ENCODE measurements around the gene CTAGE8.
"Not testable (repeated sequence)": the region's sequence is repeated elsewhere in the genome, so short reads cannot be mapped to it uniquely, and the experiment has no call there.

CTAGE8 gene

GRCh38 chr7:144259067-144259466, 10.0 kb downstream of the CTAGE8 start:
- H3K36me3 ChIP-seq (ENCODE audit: control insufficient read depth, insufficient read depth, low read length); DNase-seq; H3K4me3 ChIP-seq (ENCODE audit: insufficient read depth, low read depth, low read length, poor library complexity, severe bottlenecking); H3K27ac ChIP-seq (ENCODE audit: insufficient read depth, low read length, poor library complexity, severe bottlenecking); H3K4me1 ChIP-seq (ENCODE audit: control insufficient read depth, insufficient read depth, low read length, poor library complexity, severe bottlenecking); H3K27me3 ChIP-seq (replicated peaks; ENCODE audit: control insufficient read depth, insufficient read depth, low read length, poor library complexity, severe bottlenecking); H3K9me3 ChIP-seq (ENCODE audit: control insufficient read depth, low read length): not testable (repeated sequence)

GRCh38 chr7:144256112-144256511, 13.0 kb downstream of the CTAGE8 start:
- no peak overlapping the region for H3K4me3 ChIP-seq (ENCODE audit: insufficient read depth, low read depth, low read length, poor library complexity, severe bottlenecking)
- DNase-seq = no peak
- H3K9me3 ChIP-seq (ENCODE audit: control insufficient read depth, low read length) = no peaks in the 10 kb centered on the region
- H3K4me1 ChIP-seq (ENCODE audit: control insufficient read depth, insufficient read depth, low read length, poor library complexity, severe bottlenecking) = no peaks in the 10 kb centered on the region
- no peak overlapping the region for H3K27ac ChIP-seq (ENCODE audit: insufficient read depth, low read length, poor library complexity, severe bottlenecking)
- H3K36me3 ChIP-seq (ENCODE audit: control insufficient read depth, insufficient read depth, low read length) = no peaks in the 10 kb centered on the region
- H3K27me3 ChIP-seq (replicated peaks; ENCODE audit: control insufficient read depth, insufficient read depth, low read length, poor library complexity, severe bottlenecking) = no peaks in the 10 kb centered on the region

GRCh38 chr7:144255471-144255897, 13.6 kb downstream of the CTAGE8 start:
- no peak overlapping the region for H3K4me3 ChIP-seq (ENCODE audit: insufficient read depth, low read depth, low read length, poor library complexity, severe bottlenecking)
- no peaks in the 10 kb centered on the region for H3K36me3 ChIP-seq (ENCODE audit: control insufficient read depth, insufficient read depth, low read length)
- H3K9me3 ChIP-seq (ENCODE audit: control insufficient read depth, low read length) = no peaks in the 10 kb centered on the region
- H3K4me1 ChIP-seq (ENCODE audit: control insufficient read depth, insufficient read depth, low read length, poor library complexity, severe bottlenecking) = no peaks in the 10 kb centered on the region
- no peak overlapping the region for H3K27ac ChIP-seq (ENCODE audit: insufficient read depth, low read length, poor library complexity, severe bottlenecking)
- H3K27me3 ChIP-seq (replicated peaks; ENCODE audit: control insufficient read depth, insufficient read depth, low read length, poor library complexity, severe bottlenecking) = no peaks in the 10 kb centered on the region
- DNase-seq = no peak

GRCh38 chr7:144252307-144252706, 16.8 kb downstream of the CTAGE8 start:
- H3K27ac ChIP-seq (ENCODE audit: insufficient read depth, low read length, poor library complexity, severe bottlenecking); H3K4me3 ChIP-seq (ENCODE audit: insufficient read depth, low read depth, low read length, poor library complexity, severe bottlenecking); H3K9me3 ChIP-seq (ENCODE audit: control insufficient read depth, low read length); H3K36me3 ChIP-seq (ENCODE audit: control insufficient read depth, insufficient read depth, low read length); H3K4me1 ChIP-seq (ENCODE audit: control insufficient read depth, insufficient read depth, low read length, poor library complexity, severe bottlenecking); DNase-seq; H3K27me3 ChIP-seq (replicated peaks; ENCODE audit: control insufficient read depth, insufficient read depth, low read length, poor library complexity, severe bottlenecking): not testable (repeated sequence)

- not testable (repeated sequence) for H3K4me1 ChIP-seq (ENCODE audit: control insufficient read depth, insufficient read depth, low read length, poor library complexity, severe bottlenecking); H3K27ac ChIP-seq (ENCODE audit: insufficient read depth, low read length, poor library complexity, severe bottlenecking); DNase-seq
Measured at GRCh38 chr7:144247674-144248330, 21.3 kb downstream of the CTAGE8 start.

GRCh38 chr7:144246967-144247366, 22.1 kb downstream of the CTAGE8 start:
- H3K4me3 ChIP-seq (ENCODE audit: insufficient read depth, low read depth, low read length, poor library complexity, severe bottlenecking); DNase-seq; H3K9me3 ChIP-seq (ENCODE audit: control insufficient read depth, low read length); H3K27me3 ChIP-seq (replicated peaks; ENCODE audit: control insufficient read depth, insufficient read depth, low read length, poor library complexity, severe bottlenecking); H3K36me3 ChIP-seq (ENCODE audit: control insufficient read depth, insufficient read depth, low read length); H3K4me1 ChIP-seq (ENCODE audit: control insufficient read depth, insufficient read depth, low read length, poor library complexity, severe bottlenecking); H3K27ac ChIP-seq (ENCODE audit: insufficient read depth, low read length, poor library complexity, severe bottlenecking): not testable (repeated sequence)

More at GRCh38 chr7:144247674-144248330, 21.3 kb downstream of the CTAGE8 start:
- not testable (repeated sequence) for H3K36me3 ChIP-seq (ENCODE audit: control insufficient read depth, insufficient read depth, low read length); H3K27me3 ChIP-seq (replicated peaks; ENCODE audit: control insufficient read depth, insufficient read depth, low read length, poor library complexity, severe bottlenecking); H3K4me3 ChIP-seq (ENCODE audit: insufficient read depth, low read depth, low read length, poor library complexity, severe bottlenecking); H3K9me3 ChIP-seq (ENCODE audit: control insufficient read depth, low read length)

- not testable (repeated sequence) for H3K27me3 ChIP-seq (replicated peaks; ENCODE audit: control insufficient read depth, insufficient read depth, low read length, poor library complexity, severe bottlenecking); H3K4me1 ChIP-seq (ENCODE audit: control insufficient read depth, insufficient read depth, low read length, poor library complexity, severe bottlenecking); H3K9me3 ChIP-seq (ENCODE audit: control insufficient read depth, low read length); H3K27ac ChIP-seq (ENCODE audit: insufficient read depth, low read length, poor library complexity, severe bottlenecking); H3K4me3 ChIP-seq (ENCODE audit: insufficient read depth, low read depth, low read length, poor library complexity, severe bottlenecking); H3K36me3 ChIP-seq (ENCODE audit: control insufficient read depth, insufficient read depth, low read length); DNase-seq
Measured at GRCh38 chr7:144245372-144245771, 23.7 kb downstream of the CTAGE8 start.

GRCh38 chr7:144239365-144239764, 29.7 kb downstream of the CTAGE8 start, which contains the start of gene OR2A42:
OR2A42 (minus strand) TSS chr7:144239605; CDS start chr7:144232843, 6,762 bp downstream.
- not testable (repeated sequence) for H3K9me3 ChIP-seq (ENCODE audit: control insufficient read depth, low read length); H3K36me3 ChIP-seq (ENCODE audit: control insufficient read depth, insufficient read depth, low read length); H3K27ac ChIP-seq (ENCODE audit: insufficient read depth, low read length, poor library complexity, severe bottlenecking); DNase-seq; H3K4me1 ChIP-seq (ENCODE audit: control insufficient read depth, insufficient read depth, low read length, poor library complexity, severe bottlenecking); H3K27me3 ChIP-seq (replicated peaks; ENCODE audit: control insufficient read depth, insufficient read depth, low read length, poor library complexity, severe bottlenecking); H3K4me3 ChIP-seq (ENCODE audit: insufficient read depth, low read depth, low read length, poor library complexity, severe bottlenecking)

GRCh38 chr7:144238530-144239082, 30.5 kb downstream of the CTAGE8 start:
- H3K36me3 ChIP-seq (ENCODE audit: control insufficient read depth, insufficient read depth, low read length); H3K9me3 ChIP-seq (ENCODE audit: control insufficient read depth, low read length); H3K4me3 ChIP-seq (ENCODE audit: insufficient read depth, low read depth, low read length, poor library complexity, severe bottlenecking); H3K27ac ChIP-seq (ENCODE audit: insufficient read depth, low read length, poor library complexity, severe bottlenecking); H3K4me1 ChIP-seq (ENCODE audit: control insufficient read depth, insufficient read depth, low read length, poor library complexity, severe bottlenecking); H3K27me3 ChIP-seq (replicated peaks; ENCODE audit: control insufficient read depth, insufficient read depth, low read length, poor library complexity, severe bottlenecking); DNase-seq: not testable (repeated sequence)

- not testable (repeated sequence) for H3K36me3 ChIP-seq (ENCODE audit: control insufficient read depth, insufficient read depth, low read length); H3K27me3 ChIP-seq (replicated peaks; ENCODE audit: control insufficient read depth, insufficient read depth, low read length, poor library complexity, severe bottlenecking); H3K4me1 ChIP-seq (ENCODE audit: control insufficient read depth, insufficient read depth, low read length, poor library complexity, severe bottlenecking); H3K4me3 ChIP-seq (ENCODE audit: insufficient read depth, low read depth, low read length, poor library complexity, severe bottlenecking); DNase-seq; H3K27ac ChIP-seq (ENCODE audit: insufficient read depth, low read length, poor library complexity, severe bottlenecking); H3K9me3 ChIP-seq (ENCODE audit: control insufficient read depth, low read length)
Measured at GRCh38 chr7:144233039-144233438, 36.0 kb downstream of the CTAGE8 start.
